ENCODE results near the gene CADM1. TPM values are rescaled to one million over a fixed set of nuclear protein-coding genes. Genes with fewer than 3 reads are reported as not detected.

Gene CADM1
- total and polyA plus RNA-seq, 2 donors (not counting 3 experiments of a cell fraction or from before 2014, with no cell fraction given) = 0.52 to 2.6 TPM

DNA sequence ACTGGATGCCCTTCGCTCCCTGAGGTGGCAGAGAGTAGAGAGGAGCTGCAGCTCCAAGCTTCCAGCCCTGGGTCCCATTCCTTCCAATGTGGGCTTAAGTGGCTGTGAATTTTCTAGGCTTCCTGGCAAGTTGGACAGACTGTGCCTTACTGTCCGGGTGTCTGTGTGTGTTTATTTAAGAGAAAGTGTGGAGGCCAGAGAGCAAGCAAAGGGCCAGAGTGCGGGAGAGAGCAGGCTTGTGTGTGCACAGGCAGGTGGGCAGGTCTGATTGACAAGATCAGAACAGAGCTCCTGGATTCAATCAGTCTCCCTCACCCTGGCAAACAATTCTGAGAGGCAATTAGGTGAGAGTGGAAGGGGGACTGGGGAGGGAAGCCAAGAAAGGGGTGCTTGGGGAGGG is 347.0 kb downstream of the CADM1 start:
- CTCF ChIA-PET = no interaction called here
- Histone ChIP-seq H3K36me3 (ENCODE audit: control insufficient read depth in 2 of 2, extremely low read depth in 1 of 2, insufficient read depth in 2 of 2, low read length in 2 of 2) (no peaks in the 10 kb centered on the region), H2AFZ (ENCODE audit: low read depth, low read length) (no peak overlapping the region), H4K20me1 (replicated peaks; ENCODE audit: control insufficient read depth, extremely low read depth, insufficient read depth, low read length) (no peaks in the 10 kb centered on the region), H3K4me3 (replicated peaks in 1 of 3; ENCODE audit: insufficient read depth in 1 of 3, low read depth in 1 of 3, low read length in 3 of 3) (no peak overlapping the region), H3K9ac (replicated peaks; ENCODE audit: extremely low read depth, insufficient read depth, low read length) (no peak overlapping the region), H3K9me1 (replicated peaks; ENCODE audit: control insufficient read depth, extremely low read depth, insufficient read depth, low read length) (no peaks in the 10 kb centered on the region), H3K4me2 (ENCODE audit: insufficient read depth, low read length) (no peak overlapping the region), H3K9me3 (replicated peaks; ENCODE audit: control insufficient read depth, insufficient read depth, low read length) (no peaks in the 10 kb centered on the region), H3K79me2 (ENCODE audit: control insufficient read depth, insufficient read depth, low read length) (no peaks in the 10 kb centered on the region), H3K4me1 (ENCODE audit: control insufficient read depth, extremely low read depth, insufficient read depth, low read length) (no peaks in the 10 kb centered on the region), H3K27me3 (ENCODE audit: control insufficient read depth in 2 of 2, insufficient read depth in 2 of 2, low read length in 2 of 2) (no peaks in the 10 kb centered on the region), H3K27ac (ENCODE audit: insufficient read depth, low read depth, low read length) (no peak overlapping the region)
- DNase-seq (ENCODE audit: low read depth, low spot score) (no peak), FAIRE-seq (no peak)
- POLR2A ChIA-PET = no interaction called here
- intact Hi-C loops (cut with micrococcal nuclease) (no loop called here), dilution Hi-C loops (cut with MboI; ENCODE audit: extremely low pct_ligation_motif_present, low sequenced_read_pairs) (no loop called here)
- BruUV-seq (replicated peaks) = no TSS peak
- TF ChIP-seq, protein P1, sequence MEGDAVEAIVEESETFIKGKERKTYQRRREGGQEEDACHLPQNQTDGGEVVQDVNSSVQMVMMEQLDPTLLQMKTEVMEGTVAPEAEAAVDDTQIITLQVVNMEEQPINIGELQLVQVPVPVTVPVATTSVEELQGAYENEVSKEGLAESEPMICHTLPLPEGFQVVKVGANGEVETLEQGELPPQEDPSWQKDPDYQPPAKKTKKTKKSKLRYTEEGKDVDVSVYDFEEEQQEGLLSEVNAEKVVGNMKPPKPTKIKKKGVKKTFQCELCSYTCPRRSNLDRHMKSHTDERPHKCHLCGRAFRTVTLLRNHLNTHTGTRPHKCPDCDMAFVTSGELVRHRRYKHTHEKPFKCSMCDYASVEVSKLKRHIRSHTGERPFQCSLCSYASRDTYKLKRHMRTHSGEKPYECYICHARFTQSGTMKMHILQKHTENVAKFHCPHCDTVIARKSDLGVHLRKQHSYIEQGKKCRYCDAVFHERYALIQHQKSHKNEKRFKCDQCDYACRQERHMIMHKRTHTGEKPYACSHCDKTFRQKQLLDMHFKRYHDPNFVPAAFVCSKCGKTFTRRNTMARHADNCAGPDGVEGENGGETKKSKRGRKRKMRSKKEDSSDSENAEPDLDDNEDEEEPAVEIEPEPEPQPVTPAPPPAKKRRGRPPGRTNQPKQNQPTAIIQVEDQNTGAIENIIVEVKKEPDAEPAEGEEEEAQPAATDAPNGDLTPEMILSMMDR (IDR thresholded peaks at IDR 0.05; ENCODE audit: extremely low read depth in 1 of 2, insufficient read depth in 1 of 2, low read depth in 1 of 2, low read length in 2 of 2) = no peak
- TF ChIP-seq POLR2AphosphoS5 (IDR thresholded peaks at IDR 0.05; ENCODE audit: insufficient read depth, low read depth, low read length) = no peak

DNA sequence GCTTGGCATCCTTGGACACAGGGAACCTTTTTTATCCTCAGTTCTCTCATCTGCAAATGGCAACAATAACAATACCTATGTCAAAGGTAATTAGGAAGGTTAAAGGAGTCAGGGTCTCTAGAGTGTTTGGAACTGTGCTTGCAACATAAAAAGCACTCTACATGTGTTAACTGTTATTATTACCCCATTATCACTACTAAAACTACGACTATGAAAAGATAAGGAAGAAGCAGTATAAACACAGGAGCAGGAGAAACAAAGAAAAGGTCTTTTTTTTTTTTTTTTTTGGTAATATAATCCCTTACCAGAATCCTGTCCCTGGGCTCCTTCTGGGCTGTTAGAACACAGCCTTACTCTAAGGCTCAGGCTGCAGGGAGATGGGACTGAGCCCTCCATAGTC is 348.2 kb downstream of the CADM1 start:
- H3K36me3 ChIP-seq (ENCODE audit: control insufficient read depth in 2 of 2, extremely low read depth in 1 of 2, insufficient read depth in 2 of 2, low read length in 2 of 2) = no peaks in the 10 kb centered on the region
- no peak overlapping the region for H3K4me2 ChIP-seq (ENCODE audit: insufficient read depth, low read length)
- CTCF ChIA-PET = no interaction called here
- dilution Hi-C loops (cut with MboI; ENCODE audit: extremely low pct_ligation_motif_present, low sequenced_read_pairs) = no loop called here
- no peak for TF ChIP-seq FOS (IDR thresholded peaks at IDR 0.05; ENCODE audit: borderline replicate concordance, insufficient read depth, low read length)
- TF ChIP-seq, protein P1 (IDR thresholded peaks at IDR 0.05; ENCODE audit: extremely low read depth in 1 of 2, insufficient read depth in 1 of 2, low read depth in 1 of 2, low read length in 2 of 2) = no peak
- TF ChIP-seq EZH2 (IDR thresholded peaks at IDR 0.05; ENCODE audit: borderline replicate concordance, low read depth, low read length, severe bottlenecking) = no peak
- no peak for TF ChIP-seq POLR2AphosphoS5 (IDR thresholded peaks at IDR 0.05; ENCODE audit: insufficient read depth, low read depth, low read length)
- TF ChIP-seq POLR2A (IDR thresholded peaks at IDR 0.05; ENCODE audit: low read depth, low read length) = no peak
- no peak for TF ChIP-seq JUN (IDR thresholded peaks at IDR 0.05; ENCODE audit: borderline replicate concordance, insufficient read depth, insufficient read length, low read depth)
- TF ChIP-seq GATA2 (IDR thresholded peaks at IDR 0.05; ENCODE audit: insufficient read depth, insufficient read length, low read depth, low read length) = no peak
- no peak for TF ChIP-seq MYC (IDR thresholded peaks at IDR 0.05; ENCODE audit: low read depth, low read length)
- TF ChIP-seq, protein P2, sequence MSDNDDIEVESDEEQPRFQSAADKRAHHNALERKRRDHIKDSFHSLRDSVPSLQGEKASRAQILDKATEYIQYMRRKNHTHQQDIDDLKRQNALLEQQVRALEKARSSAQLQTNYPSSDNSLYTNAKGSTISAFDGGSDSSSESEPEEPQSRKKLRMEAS (IDR thresholded peaks at IDR 0.05; ENCODE audit: insufficient read depth, insufficient read length) = no peak
- H3K4me3 ChIP-seq (replicated peaks in 1 of 3; ENCODE audit: insufficient read depth in 1 of 3, low read depth in 1 of 3, low read length in 3 of 3) = no peak overlapping the region
- POLR2A ChIA-PET = no interaction called here
- DNase-seq (ENCODE audit: low read depth, low spot score) (no peak), FAIRE-seq (no peak)
- intact Hi-C loops (cut with micrococcal nuclease) = no loop called here
- H3K79me2 ChIP-seq (ENCODE audit: control insufficient read depth, insufficient read depth, low read length) = no peaks in the 10 kb centered on the region
- no peaks in the 10 kb centered on the region for H3K9me3 ChIP-seq (replicated peaks; ENCODE audit: control insufficient read depth, insufficient read depth, low read length)
- no peak overlapping the region for H3K27ac ChIP-seq (ENCODE audit: insufficient read depth, low read depth, low read length)
- H3K9me1 ChIP-seq (replicated peaks; ENCODE audit: control insufficient read depth, extremely low read depth, insufficient read depth, low read length) = no peaks in the 10 kb centered on the region
- H3K9ac ChIP-seq (replicated peaks; ENCODE audit: extremely low read depth, insufficient read depth, low read length) = no peak overlapping the region
- no peaks in the 10 kb centered on the region for H3K4me1 ChIP-seq (ENCODE audit: control insufficient read depth, extremely low read depth, insufficient read depth, low read length)
- BruUV-seq (replicated peaks) = no TSS peak
- H2AFZ ChIP-seq (ENCODE audit: low read depth, low read length) = no peak overlapping the region
- no peaks in the 10 kb centered on the region for H3K27me3 ChIP-seq (ENCODE audit: control insufficient read depth in 2 of 2, insufficient read depth in 2 of 2, low read length in 2 of 2)
- no peaks in the 10 kb centered on the region for H4K20me1 ChIP-seq (replicated peaks; ENCODE audit: control insufficient read depth, extremely low read depth, insufficient read depth, low read length)
